ENCODE results near the gene EGLN2. TPM values are rescaled to one million over a fixed set of nuclear protein-coding genes. Genes with fewer than 3 reads are reported as not detected.

The EGLN2 gene
- total and polyA plus RNA-seq, 10 of the 15 experiments (the other 5 are each of a cell fraction or from before 2014, with no cell fraction given) = 8.6 to 93.0 (median 66.8) TPM

DNA sequence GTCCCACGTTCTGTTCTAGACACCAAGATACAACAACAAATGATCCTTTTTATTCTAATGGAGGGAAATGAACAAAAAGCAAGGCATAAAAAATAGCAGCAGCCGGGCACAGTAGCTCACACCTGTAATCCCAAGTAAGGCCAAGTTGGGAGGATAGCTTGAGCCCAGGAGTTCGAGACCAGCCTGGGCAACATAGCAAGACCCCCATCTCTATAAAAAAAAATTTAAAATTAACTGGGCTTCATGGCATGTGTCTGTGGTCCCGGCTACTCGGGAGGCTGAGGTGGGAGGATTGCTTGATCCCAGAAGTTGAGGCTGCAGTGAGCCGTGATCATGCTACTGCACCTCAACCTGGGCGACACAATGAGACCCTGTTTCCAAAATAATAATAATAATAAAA, 22.6 kb upstream of the EGLN2 start:
- 83% methylated on average over 7 of the region's 7 CpGs for WGBS (ENCODE audit: insufficient coverage, insufficient replicate concordance, low lambda C conversion rate, missing lambda C conversion rate)
- in situ Hi-C loops (cut with MboI) (no loop called here), intact Hi-C loops (cut with micrococcal nuclease; ENCODE audit: unreplicated experiment) (no loop called here)
- Histone ChIP-seq H3K79me2 (ENCODE audit: control insufficient read depth, insufficient read depth, low read length) (peaks cover 11% of the 10 kb centered on the region), H3K4me3 (no peak overlapping the region), H3K27me3 (replicated peaks in 1 of 2; ENCODE audit: control insufficient read depth in 2 of 2, insufficient read depth in 2 of 2, low read length in 1 of 2) (no peaks in the 10 kb centered on the region), H4K20me1 (ENCODE audit: control insufficient read depth, insufficient read depth) (no peaks in the 10 kb centered on the region), H2AFZ (ENCODE audit: control insufficient read depth, low read depth, low read length) (no peak overlapping the region), H3K9ac (ENCODE audit: control insufficient read depth, insufficient read depth, low read length) (peak overlapping the region; percentile 36; the same call in 1 of the 2 replicates), H3K9me3 (replicated peaks; ENCODE audit: control insufficient read depth, insufficient read depth, low read length) (no peaks in the 10 kb centered on the region; the same call in 2 of the 3 replicates), H3K36me3 (ENCODE audit: control insufficient read depth in 2 of 2, insufficient read depth in 2 of 2, low read length in 1 of 2) (no peaks in the 10 kb centered on the region), H3K4me2 (ENCODE audit: control insufficient read depth, insufficient read depth) (peak overlapping the region; percentile 84), H3K27ac (ENCODE audit: control insufficient read depth, insufficient read depth) (peak overlapping the region; percentile 71), H3K4me1 (ENCODE audit: control insufficient read depth, insufficient read depth, low read length) (peaks cover 38% of the 10 kb centered on the region)
- SMC1A ChIA-PET (ENCODE audit: uncharacterized antibody, unreplicated experiment) = interaction anchor here (0.6 to 11.2 kb wide), 9 partner anchors 15 to 674 kb away, joined by 3 to 256 read pairs (median 12); partner anchors contain the start of genes ACTMAP, COQ8B, EGLN2 and ITPKC
- no peak for DNase-seq (ENCODE audit: low read depth, low spot score)
- CTCF ChIA-PET = interaction anchor here (1.2 to 4.6 kb wide), 6 partner anchors 16 to 113 kb away, joined by 3 to 72 read pairs (median 8); partner anchors contain the start of genes ACTMAP, COQ8B, EGLN2 and ITPKC
- no peak for ATAC-seq
- no TSS peak for BruUV-seq (replicated peaks)
- no peak for TF ChIP-seq RBBP5 (conservative IDR thresholded peaks at IDR 0.05)
- RAD21 ChIA-PET (ENCODE audit: unreplicated experiment) = interaction anchor here (1.3 to 7.6 kb wide), 6 partner anchors 21 to 113 kb away, joined by 3 to 291 read pairs (median 27); partner anchors contain the start of genes ACTMAP, EGLN2 and SNRPA
- POLR2A ChIA-PET = interaction anchor here (0.9 to 8.1 kb wide), 7 partner anchors 16 to 60 kb away, joined by 3 to 331 read pairs (median 23); partner anchors contain the start of genes ACTMAP, COQ8B, EGLN2 and ITPKC
- FAIRE-seq = no peak

DNA sequence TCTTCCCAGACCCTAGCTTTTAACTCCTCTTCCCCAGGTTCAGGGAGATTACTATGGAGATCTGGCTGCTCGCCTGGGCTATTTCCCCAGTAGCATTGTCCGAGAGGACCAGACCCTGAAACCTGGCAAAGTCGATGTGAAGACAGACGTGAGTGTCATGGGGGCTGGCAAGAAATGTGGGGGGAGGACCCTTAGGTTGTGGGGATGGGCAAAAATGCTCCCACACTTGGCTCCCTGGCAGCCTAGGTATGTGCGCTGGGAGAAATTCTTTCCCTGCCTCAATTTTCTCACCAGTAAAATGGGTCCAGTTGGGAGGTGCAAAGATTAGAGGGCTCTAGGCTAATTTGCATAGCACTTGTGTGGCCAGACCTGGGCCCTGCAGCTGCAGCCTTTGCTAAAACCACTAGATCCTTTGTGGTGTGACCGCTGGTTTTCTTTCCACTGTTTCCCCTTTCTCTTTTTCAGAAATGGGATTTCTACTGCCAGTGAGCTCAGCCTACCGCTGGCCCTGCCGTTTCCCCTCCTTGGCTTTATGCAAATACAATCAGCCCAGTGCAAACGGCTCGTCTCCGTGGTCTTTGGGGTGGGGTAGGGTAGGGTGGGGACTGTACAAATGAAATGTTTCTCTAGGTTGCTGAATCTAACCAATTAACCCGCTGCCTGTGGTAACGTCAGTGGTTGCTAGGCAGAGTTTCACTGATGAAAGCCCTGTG, 21.9 kb upstream of the EGLN2 start:
- intact Hi-C loops (cut with micrococcal nuclease; ENCODE audit: unreplicated experiment) = loop anchor here (1.0 kb wide), 3 partner anchors 21 to 26 kb away; partner anchors contain the start of gene SNRPA
- 8% methylated on average over 13 of the region's 13 CpGs for WGBS (ENCODE audit: insufficient coverage, insufficient replicate concordance, low lambda C conversion rate, missing lambda C conversion rate)
- no TSS peak for BruUV-seq (replicated peaks)
- TF ChIP-seq IKZF1 (conservative IDR thresholded peaks at IDR 0.05) = peak; percentile 99
- peak; percentile 97 for TF ChIP-seq CREB1 (IDR thresholded peaks at IDR 0.05; ENCODE audit: low read depth)
- TF ChIP-seq CEBPB (IDR thresholded peaks at IDR 0.05; ENCODE audit: borderline replicate concordance in 1 of 2, low read depth in 2 of 2, low read length in 2 of 2) = peak in 1 of 2 experiments; percentile 80; a peak in 1 of 4 replicates
- TF ChIP-seq, protein P1, sequence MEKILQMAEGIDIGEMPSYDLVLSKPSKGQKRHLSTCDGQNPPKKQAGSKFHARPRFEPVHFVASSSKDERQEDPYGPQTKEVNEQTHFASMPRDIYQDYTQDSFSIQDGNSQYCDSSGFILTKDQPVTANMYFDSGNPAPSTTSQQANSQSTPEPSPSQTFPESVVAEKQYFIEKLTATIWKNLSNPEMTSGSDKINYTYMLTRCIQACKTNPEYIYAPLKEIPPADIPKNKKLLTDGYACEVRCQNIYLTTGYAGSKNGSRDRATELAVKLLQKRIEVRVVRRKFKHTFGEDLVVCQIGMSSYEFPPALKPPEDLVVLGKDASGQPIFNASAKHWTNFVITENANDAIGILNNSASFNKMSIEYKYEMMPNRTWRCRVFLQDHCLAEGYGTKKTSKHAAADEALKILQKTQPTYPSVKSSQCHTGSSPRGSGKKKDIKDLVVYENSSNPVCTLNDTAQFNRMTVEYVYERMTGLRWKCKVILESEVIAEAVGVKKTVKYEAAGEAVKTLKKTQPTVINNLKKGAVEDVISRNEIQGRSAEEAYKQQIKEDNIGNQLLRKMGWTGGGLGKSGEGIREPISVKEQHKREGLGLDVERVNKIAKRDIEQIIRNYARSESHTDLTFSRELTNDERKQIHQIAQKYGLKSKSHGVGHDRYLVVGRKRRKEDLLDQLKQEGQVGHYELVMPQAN (conservative IDR thresholded peaks at IDR 0.05) = peak; percentile 93
- TF ChIP-seq LARP7 (IDR thresholded peaks at IDR 0.05) = peak; percentile 90
- no peak for TF ChIP-seq HDGF (IDR thresholded peaks at IDR 0.05)
- TF ChIP-seq, protein P2, sequence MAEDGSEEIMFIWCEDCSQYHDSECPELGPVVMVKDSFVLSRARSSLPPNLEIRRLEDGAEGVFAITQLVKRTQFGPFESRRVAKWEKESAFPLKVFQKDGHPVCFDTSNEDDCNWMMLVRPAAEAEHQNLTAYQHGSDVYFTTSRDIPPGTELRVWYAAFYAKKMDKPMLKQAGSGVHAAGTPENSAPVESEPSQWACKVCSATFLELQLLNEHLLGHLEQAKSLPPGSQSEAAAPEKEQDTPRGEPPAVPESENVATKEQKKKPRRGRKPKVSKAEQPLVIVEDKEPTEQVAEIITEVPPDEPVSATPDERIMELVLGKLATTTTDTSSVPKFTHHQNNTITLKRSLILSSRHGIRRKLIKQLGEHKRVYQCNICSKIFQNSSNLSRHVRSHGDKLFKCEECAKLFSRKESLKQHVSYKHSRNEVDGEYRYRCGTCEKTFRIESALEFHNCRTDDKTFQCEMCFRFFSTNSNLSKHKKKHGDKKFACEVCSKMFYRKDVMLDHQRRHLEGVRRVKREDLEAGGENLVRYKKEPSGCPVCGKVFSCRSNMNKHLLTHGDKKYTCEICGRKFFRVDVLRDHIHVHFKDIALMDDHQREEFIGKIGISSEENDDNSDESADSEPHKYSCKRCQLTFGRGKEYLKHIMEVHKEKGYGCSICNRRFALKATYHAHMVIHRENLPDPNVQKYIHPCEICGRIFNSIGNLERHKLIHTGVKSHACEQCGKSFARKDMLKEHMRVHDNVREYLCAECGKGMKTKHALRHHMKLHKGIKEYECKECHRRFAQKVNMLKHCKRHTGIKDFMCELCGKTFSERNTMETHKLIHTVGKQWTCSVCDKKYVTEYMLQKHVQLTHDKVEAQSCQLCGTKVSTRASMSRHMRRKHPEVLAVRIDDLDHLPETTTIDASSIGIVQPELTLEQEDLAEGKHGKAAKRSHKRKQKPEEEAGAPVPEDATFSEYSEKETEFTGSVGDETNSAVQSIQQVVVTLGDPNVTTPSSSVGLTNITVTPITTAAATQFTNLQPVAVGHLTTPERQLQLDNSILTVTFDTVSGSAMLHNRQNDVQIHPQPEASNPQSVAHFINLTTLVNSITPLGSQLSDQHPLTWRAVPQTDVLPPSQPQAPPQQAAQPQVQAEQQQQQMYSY (CRISPR knock-in tag; IDR thresholded peaks at IDR 0.05) = no peak
- no peak for TF ChIP-seq ZSCAN29 (IDR thresholded peaks at IDR 0.05)

More for the DNA sequence above, 21.9 kb upstream of the EGLN2 start:
- H3K27ac ChIP-seq (ENCODE audit: control insufficient read depth, insufficient read depth) = peak overlapping the region; percentile 100
- ChIA-PET CTCF (interaction anchor here (0.8 to 4.6 kb wide), 13 partner anchors 10 to 114 kb away, joined by 3 to 72 read pairs (median 5); partner anchors contain the start of genes ACTMAP, COQ8B, EGLN2 and ITPKC), POLR2A (interaction anchor here (0.6 to 8.1 kb wide), 29 partner anchors 10 to 775 kb away, joined by 3 to 331 read pairs (median 6); partner anchors contain the start of genes ACTMAP, B9D2, COQ8B and EGLN2), SMC1A (ENCODE audit: uncharacterized antibody, unreplicated experiment) (interaction anchor here (0.7 to 11.2 kb wide), 14 partner anchors 9 to 487 kb away, joined by 3 to 256 read pairs (median 12); partner anchors contain the start of genes ACTMAP, COQ8B, EGLN2 and ITPKC), RAD21 (ENCODE audit: unreplicated experiment) (interaction anchor here (0.6 to 7.6 kb wide), 20 partner anchors 10 to 486 kb away, joined by 3 to 291 read pairs (median 4); partner anchors contain the start of genes ACTMAP, C19orf47, COQ8B and EGLN2)
- H3K27me3 ChIP-seq (replicated peaks in 1 of 2; ENCODE audit: control insufficient read depth in 2 of 2, insufficient read depth in 2 of 2, low read length in 1 of 2) = no peaks in the 10 kb centered on the region
- H3K9ac ChIP-seq (ENCODE audit: control insufficient read depth, insufficient read depth, low read length) = peak overlapping the region; percentile 96
- no peaks in the 10 kb centered on the region for H4K20me1 ChIP-seq (ENCODE audit: control insufficient read depth, insufficient read depth)
- no peak overlapping the region for H2AFZ ChIP-seq (ENCODE audit: control insufficient read depth, low read depth, low read length)
- peak overlapping the region; percentile 84 for H3K4me2 ChIP-seq (ENCODE audit: control insufficient read depth, insufficient read depth)
- in situ Hi-C loops (cut with MboI) = no loop called here
- H3K9me3 ChIP-seq (replicated peaks; ENCODE audit: control insufficient read depth, insufficient read depth, low read length) = no peaks in the 10 kb centered on the region
- H3K4me3 ChIP-seq = peak overlapping the region; percentile 70
- peaks cover 11% of the 10 kb centered on the region for H3K79me2 ChIP-seq (ENCODE audit: control insufficient read depth, insufficient read depth, low read length)
- peak; percentile 79 for ATAC-seq
- DNase-seq (ENCODE audit: low read depth, low spot score) = peak; percentile 99
- FAIRE-seq = peak; percentile 99
- H3K36me3 ChIP-seq (ENCODE audit: control insufficient read depth in 2 of 2, insufficient read depth in 2 of 2, low read length in 1 of 2) = no peaks in the 10 kb centered on the region
- H3K4me1 ChIP-seq (ENCODE audit: control insufficient read depth, insufficient read depth, low read length) = peaks cover 39% of the 10 kb centered on the region
